Activated CD4-positive, alpha-beta T cell treated with anti-CD3 and anti-CD28 coated beads for 1 hour (primary cell): ENCODE results near the gene NFE2L3.
"Not testable (repeated sequence)": the region's sequence is repeated elsewhere in the genome, so short reads cannot be mapped to it uniquely, and the experiment has no call there.

Experiments
- DNase-seq: peaks from one replicate; pipeline ENCODE4 v3.0.0-alpha.2; 2020

NFE2L3 gene

GRCh38 chr7:26169271-26169670 is 17.3 kb downstream of the NFE2L3 start:
- no peak for DNase-seq

DNA sequence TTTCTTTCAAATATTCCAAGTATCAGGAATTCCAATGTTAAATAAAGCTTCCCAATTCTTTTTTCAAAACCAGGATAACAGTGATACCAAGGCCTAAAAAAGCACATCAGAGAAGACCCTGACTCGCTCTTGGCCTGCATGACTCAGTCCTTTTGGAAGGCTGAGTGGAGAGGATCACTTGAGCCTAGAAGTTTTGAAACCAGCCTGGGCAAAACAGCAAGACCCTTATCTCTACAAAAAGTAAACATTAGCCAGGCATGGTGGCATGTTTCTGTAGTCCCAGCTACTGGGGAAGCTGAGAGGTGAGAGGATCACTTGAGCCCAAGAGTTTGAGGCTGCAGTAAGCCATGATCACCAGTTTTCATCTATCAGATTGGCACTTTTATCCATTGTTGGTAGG is 18.7 kb downstream of the NFE2L3 start:
- DNase-seq: no peak

GRCh38 chr7:26171601-26172000 is 19.6 kb downstream of the NFE2L3 start:
- DNase-seq: no peak

GRCh38 chr7:26172048-26172447 is 20.1 kb downstream of the NFE2L3 start:
- no peak for DNase-seq

DNA sequence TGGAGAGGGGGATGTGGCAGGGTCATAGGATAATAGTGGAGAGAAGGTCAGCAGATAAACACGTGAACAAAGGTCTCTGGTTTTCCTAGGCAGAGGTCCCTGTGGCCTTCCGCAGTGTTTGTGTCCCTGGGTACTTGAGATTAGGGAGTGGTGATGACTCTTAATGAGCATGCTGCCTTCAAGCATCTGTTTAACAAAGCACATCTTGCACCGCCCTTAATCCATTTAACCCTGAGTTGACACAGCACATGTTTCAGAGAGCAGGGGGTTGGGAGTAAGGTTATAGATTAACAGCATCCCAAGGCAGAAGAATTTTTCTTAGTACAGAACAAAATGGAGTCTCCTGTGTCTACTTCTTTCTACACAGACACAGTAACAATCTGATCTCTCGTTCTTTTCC is 23.9 kb downstream of the NFE2L3 start:
- not testable (repeated sequence) for DNase-seq

- not testable (repeated sequence) for DNase-seq
These were observed 24.7 kb downstream of the NFE2L3 start for GRCh38 chr7:26176696-26177095.

DNA sequence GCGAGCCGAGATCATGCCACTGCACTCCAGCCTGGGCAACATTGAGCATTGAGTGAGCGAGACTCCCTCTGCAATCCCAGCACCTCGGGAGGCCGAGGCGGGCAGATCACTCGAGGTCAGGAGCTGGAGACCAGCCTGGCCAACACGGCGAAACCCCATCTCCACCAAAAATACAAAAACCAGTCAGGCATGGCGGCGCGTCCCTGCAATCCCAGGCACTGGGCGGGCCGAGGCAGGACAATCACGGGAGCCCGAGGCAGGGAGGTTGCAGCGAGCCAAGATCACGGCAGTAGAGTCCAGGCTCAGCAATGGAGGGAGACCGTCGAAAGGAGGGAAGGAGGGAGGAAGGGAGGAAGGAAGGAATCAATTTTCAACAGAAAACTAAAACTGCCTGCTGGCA is 25.3 kb downstream of the NFE2L3 start:
- DNase-seq: not testable (repeated sequence)

- no peak for DNase-seq
These were observed 26.4 kb downstream of the NFE2L3 start for GRCh38 chr7:26178272-26178960.

GRCh38 chr7:26179422-26179821 is 27.4 kb downstream of the NFE2L3 start:
- no peak for DNase-seq

GRCh38 chr7:26179826-26180497 is 28.0 kb downstream of the NFE2L3 start:
- no peak for DNase-seq

DNA sequence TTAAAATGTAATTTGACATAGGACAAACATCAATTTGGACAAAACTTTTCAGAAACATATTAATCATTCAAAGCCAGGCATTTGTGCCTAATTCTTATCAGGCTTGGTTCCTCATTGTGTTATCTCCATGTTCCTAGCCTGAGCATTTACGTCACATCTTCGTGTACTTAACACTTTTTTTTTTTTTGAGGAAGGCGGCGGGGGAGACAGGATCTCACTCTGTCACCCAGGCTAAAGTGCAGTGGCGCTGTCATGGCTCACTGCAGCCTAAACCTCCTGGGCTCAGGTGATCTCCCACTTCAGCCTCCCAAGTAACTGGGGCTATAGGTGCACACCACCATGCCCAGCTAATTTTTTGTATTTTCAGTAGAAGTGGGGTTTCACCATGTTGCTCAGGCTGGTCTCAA is 28.8 kb downstream of the NFE2L3 start:
- no peak for DNase-seq

- DNase-seq: no peak
These were observed 29.7 kb downstream of the NFE2L3 start for GRCh38 chr7:26181474-26182227.

DNA sequence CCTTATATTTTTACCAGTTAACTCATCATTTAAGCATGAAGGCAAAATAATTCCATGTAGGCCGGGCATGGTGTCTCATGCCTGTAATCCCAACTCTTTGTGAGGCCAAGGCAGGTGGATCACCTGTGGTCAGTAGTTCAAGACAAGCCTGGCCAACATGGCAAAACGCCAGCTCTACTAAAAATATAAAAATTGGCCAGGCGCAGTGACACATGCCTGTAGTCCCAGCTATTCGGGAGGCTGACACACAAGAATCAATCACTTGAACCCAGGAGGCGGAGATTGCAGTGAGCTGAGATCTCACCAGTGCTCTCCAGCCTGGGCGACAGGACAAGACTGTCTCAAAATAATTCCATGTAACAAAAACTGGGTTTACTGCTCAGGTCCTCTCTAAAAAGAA is 30.3 kb downstream of the NFE2L3 start:
- DNase-seq: no peak

DNA sequence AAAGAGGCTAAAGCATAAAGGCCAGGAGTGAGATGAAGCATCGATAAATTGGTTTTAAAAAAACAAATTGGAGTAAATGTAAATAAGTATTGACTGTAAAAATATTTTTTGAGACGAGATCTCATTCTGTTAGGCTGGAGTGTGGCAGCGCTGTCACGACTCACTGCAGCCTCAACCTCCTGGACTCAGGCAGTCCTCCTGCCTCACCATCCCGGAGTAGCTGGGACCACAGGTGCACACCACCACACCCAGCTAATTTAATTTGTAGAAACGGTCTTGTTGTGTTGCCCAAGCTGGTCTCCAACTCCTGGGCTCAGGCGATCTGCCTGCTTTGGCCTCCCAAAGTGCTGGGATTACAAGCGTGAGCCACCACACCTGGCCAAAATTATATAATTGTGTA is 30.7 kb downstream of the NFE2L3 start:
- no peak for DNase-seq

GRCh38 chr7:26183545-26184280 is 31.7 kb downstream of the NFE2L3 start:
- no peak for DNase-seq

GRCh38 chr7:26184281-26185101 is 32.5 kb downstream of the NFE2L3 start:
- not testable (repeated sequence) for DNase-seq

- DNase-seq: no peak
These were observed 33.3 kb downstream of the NFE2L3 start for GRCh38 chr7:26185131-26185843.

DNA sequence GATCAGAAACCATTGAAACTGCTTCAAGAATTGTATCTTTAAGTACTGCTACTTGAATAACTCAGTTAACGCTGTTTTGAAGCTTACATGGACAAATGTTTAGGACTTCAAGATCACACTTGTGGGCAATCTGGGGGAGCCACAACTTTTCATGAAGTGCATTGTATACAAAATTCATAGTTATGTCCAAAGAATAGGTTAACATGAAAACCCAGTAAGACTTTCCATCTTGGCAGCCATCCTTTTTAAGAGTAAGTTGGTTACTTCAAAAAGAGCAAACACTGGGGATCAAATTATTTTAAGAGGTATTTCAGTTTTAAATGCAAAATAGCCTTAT is 33.8 kb downstream of the NFE2L3 start:
- DNase-seq: no peak

DNA sequence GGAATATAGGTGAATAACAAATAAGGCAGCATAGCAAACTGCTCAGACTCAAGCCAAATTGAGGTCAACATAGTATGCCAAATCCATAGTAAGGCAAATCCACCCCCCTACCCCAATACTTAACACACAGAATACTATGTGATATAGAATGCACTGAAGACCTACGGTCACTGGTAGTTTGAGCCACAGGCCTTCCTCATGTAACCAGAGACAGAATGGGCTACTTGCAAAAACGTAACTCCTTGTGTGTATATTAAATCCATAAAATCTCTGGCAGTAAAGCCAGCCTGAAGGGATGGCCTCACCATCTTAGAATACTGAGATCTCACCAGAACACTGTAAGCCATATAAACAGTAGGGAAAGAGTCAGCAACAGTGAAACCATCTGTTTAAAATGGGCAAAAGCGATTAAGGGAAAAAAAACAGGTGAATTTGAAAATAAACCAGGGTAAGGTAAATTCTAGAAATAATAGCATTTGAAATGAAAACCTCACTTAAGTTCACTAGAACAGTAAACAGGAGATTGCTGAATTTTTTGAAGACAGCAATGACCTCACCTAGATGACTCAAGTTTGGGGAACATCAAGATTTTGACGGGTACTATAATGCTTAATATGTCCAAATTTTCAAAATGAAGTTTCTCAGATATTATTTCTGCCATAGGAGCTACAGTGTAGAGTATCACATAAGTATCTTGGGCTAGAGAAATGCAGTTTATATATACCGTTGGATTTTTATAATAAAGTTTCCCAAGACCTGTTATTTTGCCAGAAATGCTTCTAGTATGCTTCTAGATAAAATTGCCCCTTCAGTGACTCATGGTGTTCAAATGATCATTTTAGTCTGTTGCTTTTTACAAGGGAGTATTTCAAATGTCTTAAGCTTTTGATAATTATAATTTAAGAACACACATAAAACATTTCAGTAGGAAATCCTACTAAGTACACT is 34.6 kb downstream of the NFE2L3 start:
- no peak for DNase-seq

- DNase-seq: no peak
These were observed 35.6 kb downstream of the NFE2L3 start for GRCh38 chr7:26187380-26188205.
